Fibroblast of pulmonary artery (primary cell): ENCODE measurements around the gene EIF3M.

Experiments used
- DNase-seq: peaks from one replicate; pipeline ENCODE4 v3.0.0-alpha.2; 2010; ENCODE audit warnings: low read depth
- H3K4me3 ChIP-seq: replicated peaks from 2 replicates; pipeline ENCODE4 v1.5.1; 2011; ENCODE audit warnings: low read depth, mild to moderate bottlenecking, control low read depth, low read length, moderate library complexity
- TF ChIP-seq, protein P1 (sequence below): IDR thresholded peaks from 2 replicates; pipeline ENCODE4 v1.5.1; 2011; ENCODE audit warnings: mild to moderate bottlenecking, control low read depth, low read length, inconsistent platforms; ENCODE audit errors: missing control alignments

The EIF3M gene

DNA sequence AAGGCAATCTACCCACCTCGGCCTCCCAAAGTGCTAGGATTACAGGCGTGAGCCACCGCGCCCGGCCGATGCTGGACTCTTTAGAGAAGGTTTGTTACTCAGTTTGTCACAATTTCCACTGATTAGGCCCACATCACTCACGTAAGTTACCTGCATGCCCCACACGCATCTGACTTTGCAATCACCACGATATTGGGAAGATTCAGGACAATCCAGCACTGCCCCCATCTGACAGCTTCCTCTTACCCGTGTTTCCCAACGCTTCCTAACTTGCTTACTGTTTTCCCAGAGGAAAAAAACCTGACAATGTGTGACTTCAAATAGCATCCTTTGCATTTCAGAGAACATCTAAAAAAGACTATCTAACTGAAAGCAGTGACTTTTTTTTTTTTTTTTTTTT lies 21.8 kb upstream of the EIF3M start:
- TF ChIP-seq, protein P1, sequence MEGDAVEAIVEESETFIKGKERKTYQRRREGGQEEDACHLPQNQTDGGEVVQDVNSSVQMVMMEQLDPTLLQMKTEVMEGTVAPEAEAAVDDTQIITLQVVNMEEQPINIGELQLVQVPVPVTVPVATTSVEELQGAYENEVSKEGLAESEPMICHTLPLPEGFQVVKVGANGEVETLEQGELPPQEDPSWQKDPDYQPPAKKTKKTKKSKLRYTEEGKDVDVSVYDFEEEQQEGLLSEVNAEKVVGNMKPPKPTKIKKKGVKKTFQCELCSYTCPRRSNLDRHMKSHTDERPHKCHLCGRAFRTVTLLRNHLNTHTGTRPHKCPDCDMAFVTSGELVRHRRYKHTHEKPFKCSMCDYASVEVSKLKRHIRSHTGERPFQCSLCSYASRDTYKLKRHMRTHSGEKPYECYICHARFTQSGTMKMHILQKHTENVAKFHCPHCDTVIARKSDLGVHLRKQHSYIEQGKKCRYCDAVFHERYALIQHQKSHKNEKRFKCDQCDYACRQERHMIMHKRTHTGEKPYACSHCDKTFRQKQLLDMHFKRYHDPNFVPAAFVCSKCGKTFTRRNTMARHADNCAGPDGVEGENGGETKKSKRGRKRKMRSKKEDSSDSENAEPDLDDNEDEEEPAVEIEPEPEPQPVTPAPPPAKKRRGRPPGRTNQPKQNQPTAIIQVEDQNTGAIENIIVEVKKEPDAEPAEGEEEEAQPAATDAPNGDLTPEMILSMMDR: no peak
- no peak for DNase-seq
- H3K4me3 ChIP-seq: no peak overlapping the region

- H3K4me3 ChIP-seq: no peak overlapping the region
- TF ChIP-seq, protein P1: no peak
These were observed 20.6 kb upstream of the EIF3M start for GRCh38 chr11:32562839-32563599.

DNA sequence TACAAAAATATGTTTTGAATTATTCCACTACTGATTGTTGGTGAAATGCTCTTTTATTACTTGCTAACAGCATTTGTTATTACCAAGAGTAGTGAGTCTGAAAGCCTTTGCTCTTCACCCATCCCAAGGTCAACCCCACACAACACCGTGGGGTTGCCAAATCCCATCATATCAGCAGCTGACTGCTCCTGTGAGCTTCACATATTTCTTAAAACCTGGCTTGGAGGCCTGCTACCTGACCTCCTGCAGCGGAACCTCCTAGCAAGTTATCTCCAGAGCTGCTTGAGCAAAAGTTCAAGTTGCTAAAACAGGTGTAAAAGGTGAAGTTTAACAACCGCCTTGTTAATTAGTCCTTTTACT lies 20.1 kb upstream of the EIF3M start:
- TF ChIP-seq, protein P1: no peak
- no peak overlapping the region for H3K4me3 ChIP-seq
- DNase-seq: no peak

More at GRCh38 chr11:32562839-32563599, 20.6 kb upstream of the EIF3M start:
- DNase-seq: peak; percentile 42

GRCh38 chr11:32566517-32566916 lies 17.1 kb upstream of the EIF3M start:
- DNase-seq: no peak
- TF ChIP-seq, protein P1: no peak
- no peak overlapping the region for H3K4me3 ChIP-seq

GRCh38 chr11:32567154-32567553 lies 16.5 kb upstream of the EIF3M start:
- DNase-seq: no peak
- no peak overlapping the region for H3K4me3 ChIP-seq
- TF ChIP-seq, protein P1: no peak

- TF ChIP-seq, protein P1: no peak
- DNase-seq: no peak
- H3K4me3 ChIP-seq: no peak overlapping the region
These were observed 14.2 kb upstream of the EIF3M start for GRCh38 chr11:32569313-32569881.

- no peak overlapping the region for H3K4me3 ChIP-seq
- TF ChIP-seq, protein P1: no peak
- DNase-seq: no peak
These were observed 12.6 kb upstream of the EIF3M start for GRCh38 chr11:32571039-32571438.
